Activated T-helper 2 cell treated with anti-CD3 and anti-CD28 coated beads, Interferon-gamma antibody, Interleukin-2, Interleukin-4, amounts not matched to agents 10 μg/mL and 5 μg/mL and 100 μg/mL, durations not matched to agents 14 hours and 24 hours and 36 hours (primary cell): ENCODE data around the gene TUBB. TPM values are rescaled to one million over a fixed set of nuclear protein-coding genes. Genes with fewer than 3 reads are reported as not detected.
"Not testable (repeated sequence)": the region's sequence is repeated elsewhere in the genome, so short reads cannot be mapped to it uniquely, and the experiment has no call there.

Experiments used
- DNase-seq: peaks from one replicate; pipeline ENCODE4 v3.0.0; 2021; ENCODE audit warnings: low spot score
- H3K27ac Mint-ChIP-seq: one replicate; pipeline ENCODE4 v1.8.0; 2021; ENCODE audit warnings: mixed read lengths
- H3K27me3 Mint-ChIP-seq: one replicate; pipeline ENCODE4 v1.8.0; 2021; ENCODE audit warnings: low read depth, mixed read lengths
- H3K36me3 Mint-ChIP-seq: one replicate; pipeline ENCODE4 v1.8.0; 2021; ENCODE audit warnings: low read depth, mixed read lengths
- H3K4me1 Mint-ChIP-seq: one replicate; pipeline ENCODE4 v1.8.0; 2021; ENCODE audit warnings: low read depth, mixed read lengths
- H3K4me3 Mint-ChIP-seq: one replicate; pipeline ENCODE4 v1.8.0; 2021; ENCODE audit warnings: low read depth, mild to moderate bottlenecking, moderate library complexity, mixed read lengths
- H3K9me3 Mint-ChIP-seq: one replicate; pipeline ENCODE4 v1.8.0; 2021; ENCODE audit warnings: mixed read lengths
- intact Hi-C: fragments of 100-400 bp; cut with micrococcal nuclease; formaldehyde crosslinking; loops from one replicate; pipeline ENCODE4 v1.15.1; 2023
- total RNA-seq: library from RNA; stranded (reverse); gene quantifications from 2 replicates; pipeline ENCODE4 v1.2.3, GENCODE V29; 2022

Gene TUBB
- total RNA-seq, 1 donor from 2014 or later, result 1,128 TPM

DNA sequence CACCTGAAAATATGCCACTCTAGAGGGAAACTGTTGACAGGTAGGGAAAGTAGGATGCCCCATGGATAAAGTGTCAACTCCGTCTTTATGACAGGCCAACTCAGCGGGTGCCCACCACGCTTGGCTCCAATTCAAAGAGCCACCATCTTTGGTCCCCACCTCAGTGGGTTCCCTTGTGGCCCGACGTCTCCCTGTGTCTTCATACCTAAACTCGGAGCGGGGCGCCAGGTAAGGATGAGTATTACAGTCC is 3.3 kb upstream of the TUBB start:
- H3K27me3 Mint-ChIP-seq, result no peaks in the 10 kb centered on the region
- H3K4me3 Mint-ChIP-seq, result peak overlapping the region; percentile 95
- intact Hi-C loops, result loop anchor here (1.0 to 5.0 kb wide), 5 partner anchors 30 to 145 kb away; partner anchors contain the start of genes ABCF1, C6orf136, MRPS18B and PPP1R10
- peak overlapping the region; percentile 98 for H3K27ac Mint-ChIP-seq
- DNase-seq, result no peak
- no peaks in the 10 kb centered on the region for H3K9me3 Mint-ChIP-seq
- peaks cover 48% of the 10 kb centered on the region for H3K4me1 Mint-ChIP-seq
- peaks cover 68% of the 10 kb centered on the region for H3K36me3 Mint-ChIP-seq

- peaks cover 68% of the 10 kb centered on the region for H3K36me3 Mint-ChIP-seq
- peak; percentile 100 for DNase-seq
- no peaks in the 10 kb centered on the region for H3K9me3 Mint-ChIP-seq
- no peaks in the 10 kb centered on the region for H3K27me3 Mint-ChIP-seq
- peaks cover 43% of the 10 kb centered on the region for H3K4me1 Mint-ChIP-seq
- H3K27ac Mint-ChIP-seq, result peak within 1 kb of the TSS; percentile 98
- intact Hi-C loops, result loop anchor here (1.0 to 5.0 kb wide), 5 partner anchors 30 to 145 kb away; partner anchors contain the start of genes ABCF1, C6orf136, MRPS18B and PPP1R10
- peak within 1 kb of the TSS; percentile 95 for H3K4me3 Mint-ChIP-seq
These were observed 2.9 kb upstream of the TUBB start, which contains the start of gene MDC1 for GRCh38 chr6:30717129-30717844. TSS of gene MDC1 (minus strand) at chr6:30717281. CDS start at chr6:30715175, 2,106 bp downstream.

- not testable (repeated sequence) for H3K27me3 Mint-ChIP-seq, DNase-seq, H3K9me3 Mint-ChIP-seq
- Mint-ChIP-seq H3K36me3 (peaks cover 68% of the 10 kb centered on the region), H3K4me3 (peak overlapping the region; percentile 95), H3K4me1 (peaks cover 42% of the 10 kb centered on the region), H3K27ac (peak overlapping the region; percentile 95)
- intact Hi-C loops, result loop anchor here (1.0 to 5.0 kb wide), 5 partner anchors 31 to 146 kb away; partner anchors contain the start of genes ABCF1, C6orf136, MRPS18B and PPP1R10
These were observed 2.1 kb upstream of the TUBB start for GRCh38 chr6:30717845-30718720.

DNA sequence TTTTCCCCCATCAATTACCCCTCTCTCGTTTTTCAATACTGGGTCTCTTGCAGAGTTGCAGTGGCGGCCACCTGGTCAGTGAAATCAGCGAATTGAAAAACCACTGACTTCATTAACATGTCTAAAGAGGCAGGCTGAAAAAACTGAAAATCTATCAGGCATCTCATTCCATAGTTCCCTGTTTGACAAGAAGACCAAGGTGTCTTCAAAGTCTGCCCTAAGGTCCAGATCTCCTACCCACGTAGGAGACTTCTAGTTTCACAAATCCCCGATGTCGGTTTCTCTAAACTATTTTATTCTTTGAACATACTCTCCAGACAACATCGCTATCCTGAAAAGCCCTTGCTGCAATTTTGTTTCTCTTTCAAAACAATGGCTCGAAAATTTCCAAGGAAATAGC is 796 bp upstream of the TUBB start:
- no peaks in the 10 kb centered on the region for H3K27me3 Mint-ChIP-seq
- intact Hi-C loops, result loop anchor here (5.0 kb wide), 1 partner anchor 147 kb away; the partner anchor contains the start of gene ABCF1
- peak overlapping the region; percentile 97 for H3K27ac Mint-ChIP-seq
- DNase-seq, result no peak
- no peaks in the 10 kb centered on the region for H3K9me3 Mint-ChIP-seq
- peaks cover 49% of the 10 kb centered on the region for H3K4me1 Mint-ChIP-seq
- H3K36me3 Mint-ChIP-seq, result peaks cover 69% of the 10 kb centered on the region
- H3K4me3 Mint-ChIP-seq, result peak overlapping the region; percentile 93

DNA sequence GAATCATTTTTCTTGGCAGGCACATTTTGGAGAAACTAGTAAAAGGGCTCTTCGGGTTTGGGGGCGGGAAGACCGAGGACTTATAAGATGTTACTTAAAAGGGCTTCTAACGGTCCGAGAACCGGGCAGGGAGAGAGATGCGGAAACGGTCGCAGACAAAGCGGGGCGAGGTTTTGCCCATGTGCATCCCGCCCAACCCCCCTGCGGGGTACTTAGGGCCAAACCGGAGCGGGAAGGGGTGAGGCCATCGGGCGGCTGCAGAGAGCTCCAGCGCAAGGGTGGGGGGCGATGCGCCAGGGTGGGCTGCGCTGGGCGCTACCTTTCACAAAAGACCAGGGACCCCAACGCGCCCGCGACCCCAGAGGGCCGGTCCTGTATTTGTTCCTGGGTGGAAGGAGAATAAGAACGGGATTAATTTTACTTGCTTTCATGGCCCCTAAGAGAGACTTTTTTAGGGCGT is 616 bp downstream of the TUBB start:
- Mint-ChIP-seq H3K9me3 (no peaks in the 10 kb centered on the region), H3K4me3 (peak overlapping the region; percentile 93), H3K27me3 (no peaks in the 10 kb centered on the region), H3K36me3 (peaks cover 69% of the 10 kb centered on the region), H3K4me1 (peaks cover 52% of the 10 kb centered on the region), H3K27ac (peak overlapping the region; percentile 97)
- peak; percentile 56 for DNase-seq
- intact Hi-C loops, result loop anchor here (1.0 to 5.0 kb wide), 5 partner anchors 17 to 233 kb away; partner anchors contain the start of genes HLA-E and PRR3

DNA sequence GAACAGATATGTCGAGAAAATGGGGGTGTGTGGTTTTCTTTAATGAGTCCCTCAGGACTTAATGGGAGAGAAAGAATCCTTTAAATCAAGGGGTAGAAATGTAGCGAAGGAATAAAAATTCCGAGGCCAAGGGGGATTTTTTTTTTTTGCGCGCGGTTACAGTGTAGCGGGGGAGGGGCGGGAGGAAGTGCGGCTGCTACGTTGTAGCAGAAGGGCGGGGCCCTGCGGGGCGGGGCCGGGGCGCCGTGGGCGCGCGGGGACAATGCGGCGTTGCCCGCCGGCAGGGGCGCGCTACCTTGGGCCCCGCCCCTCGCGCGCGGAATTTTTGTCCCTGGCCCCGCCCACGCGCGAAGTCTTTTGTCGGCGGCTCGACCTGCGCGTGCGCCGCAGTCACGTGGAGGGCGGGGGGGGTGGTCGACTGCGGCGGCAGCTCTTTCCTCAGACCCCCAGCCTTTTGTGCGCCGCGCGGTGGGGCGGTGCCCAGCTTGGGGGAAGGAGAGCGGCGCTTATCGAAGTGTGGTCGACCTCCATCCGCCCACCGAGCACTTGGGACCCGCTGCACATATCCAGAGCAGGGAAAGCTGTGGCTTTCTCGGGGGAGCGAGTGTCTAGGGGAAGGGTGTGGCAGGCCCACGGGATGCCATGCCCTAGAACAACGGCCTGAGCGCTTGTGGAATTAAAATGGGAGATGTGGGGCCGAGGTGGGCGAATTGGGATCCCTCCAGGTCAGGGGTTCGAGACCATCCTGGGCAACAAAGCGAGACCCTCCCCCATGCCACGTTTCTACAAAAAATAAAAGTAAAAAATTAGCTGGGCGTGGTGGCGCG is 1.3 kb downstream of the TUBB start:
- peaks cover 48% of the 10 kb centered on the region for H3K4me1 Mint-ChIP-seq
- no peaks in the 10 kb centered on the region for H3K27me3 Mint-ChIP-seq
- peaks cover 70% of the 10 kb centered on the region for H3K36me3 Mint-ChIP-seq
- DNase-seq, result peak; percentile 90
- H3K4me3 Mint-ChIP-seq, result peak overlapping the region; percentile 93
- intact Hi-C loops, result loop anchor here (1.0 to 5.0 kb wide), 5 partner anchors 16 to 234 kb away; partner anchors contain the start of gene HLA-E
- H3K27ac Mint-ChIP-seq, result peak overlapping the region; percentile 97
- H3K9me3 Mint-ChIP-seq, result no peaks in the 10 kb centered on the region

DNA sequence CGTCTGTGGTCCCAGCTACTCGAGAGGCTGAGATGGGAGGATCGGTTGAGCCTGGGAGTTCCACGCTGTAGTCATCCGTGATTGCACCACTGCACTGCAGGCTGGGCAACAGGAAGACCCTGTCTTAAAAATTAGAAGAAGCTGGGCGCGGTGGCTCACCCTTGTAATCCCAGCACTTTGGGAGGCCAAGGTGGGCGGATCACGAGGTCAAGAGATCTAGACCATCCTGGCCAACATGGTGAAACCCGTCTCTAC is 1.8 kb downstream of the TUBB start:
- Mint-ChIP-seq H3K4me1 (peaks cover 43% of the 10 kb centered on the region), H3K36me3 (peaks cover 71% of the 10 kb centered on the region), H3K27ac (peak overlapping the region; percentile 97), H3K4me3 (peak overlapping the region; percentile 93)
- not testable (repeated sequence) for H3K9me3 Mint-ChIP-seq, DNase-seq, H3K27me3 Mint-ChIP-seq
- intact Hi-C loops, result loop anchor here (1.0 to 5.0 kb wide), 3 partner anchors 43 to 235 kb away; partner anchors contain the start of gene HLA-E

- H3K9me3 Mint-ChIP-seq, result no peaks in the 10 kb centered on the region
- intact Hi-C loops, result loop anchor here (1.0 to 5.0 kb wide), 3 partner anchors 43 to 235 kb away; partner anchors contain the start of gene HLA-E
- DNase-seq, result peak; percentile 78
- no peaks in the 10 kb centered on the region for H3K27me3 Mint-ChIP-seq
- H3K4me1 Mint-ChIP-seq, result peaks cover 41% of the 10 kb centered on the region
- H3K36me3 Mint-ChIP-seq, result peaks cover 71% of the 10 kb centered on the region
- peak overlapping the region; percentile 97 for H3K27ac Mint-ChIP-seq
- peak overlapping the region; percentile 93 for H3K4me3 Mint-ChIP-seq
These were observed 2.3 kb downstream of the TUBB start for GRCh38 chr6:30722280-30723112.

- H3K9me3 Mint-ChIP-seq, H3K27me3 Mint-ChIP-seq, DNase-seq: not testable (repeated sequence)
- H3K27ac Mint-ChIP-seq, result peak overlapping the region; percentile 97
- H3K4me3 Mint-ChIP-seq, result peak overlapping the region; percentile 93
- peaks cover 38% of the 10 kb centered on the region for H3K4me1 Mint-ChIP-seq
- peaks cover 77% of the 10 kb centered on the region for H3K36me3 Mint-ChIP-seq
- intact Hi-C loops, result loop anchor here (5.0 kb wide), 2 partner anchors 154 to 236 kb away; partner anchors contain the start of gene HLA-E
These were observed 3.1 kb downstream of the TUBB start for GRCh38 chr6:30723159-30723842.

DNA sequence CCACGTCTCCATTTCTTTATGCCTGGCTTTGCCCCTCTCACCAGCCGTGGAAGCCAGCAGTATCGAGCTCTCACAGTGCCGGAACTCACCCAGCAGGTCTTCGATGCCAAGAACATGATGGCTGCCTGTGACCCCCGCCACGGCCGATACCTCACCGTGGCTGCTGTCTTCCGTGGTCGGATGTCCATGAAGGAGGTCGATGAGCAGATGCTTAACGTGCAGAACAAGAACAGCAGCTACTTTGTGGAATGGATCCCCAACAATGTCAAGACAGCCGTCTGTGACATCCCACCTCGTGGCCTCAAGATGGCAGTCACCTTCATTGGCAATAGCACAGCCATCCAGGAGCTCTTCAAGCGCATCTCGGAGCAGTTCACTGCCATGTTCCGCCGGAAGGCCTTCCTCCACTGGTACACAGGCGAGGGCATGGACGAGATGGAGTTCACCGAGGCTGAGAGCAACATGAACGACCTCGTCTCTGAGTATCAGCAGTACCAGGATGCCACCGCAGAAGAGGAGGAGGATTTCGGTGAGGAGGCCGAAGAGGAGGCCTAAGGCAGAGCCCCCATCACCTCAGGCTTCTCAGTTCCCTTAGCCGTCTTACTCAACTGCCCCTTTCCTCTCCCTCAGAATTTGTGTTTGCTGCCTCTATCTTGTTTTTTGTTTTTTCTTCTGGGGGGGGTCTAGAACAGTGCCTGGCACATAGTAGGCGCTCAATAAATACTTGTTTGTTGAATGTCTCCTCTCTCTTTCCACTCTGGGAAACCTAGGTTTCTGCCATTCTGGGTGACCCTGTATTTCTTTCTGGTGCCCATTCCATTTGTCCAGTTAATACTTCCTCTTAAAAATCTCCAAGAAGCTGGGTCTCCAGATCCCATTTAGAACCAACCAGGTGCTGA is 3.9 kb downstream of the TUBB start:
- H3K9me3 Mint-ChIP-seq, H3K27me3 Mint-ChIP-seq, DNase-seq: not testable (repeated sequence)
- Mint-ChIP-seq H3K4me1 (peaks cover 34% of the 10 kb centered on the region), H3K27ac (peak overlapping the region; percentile 76), H3K36me3 (peaks cover 82% of the 10 kb centered on the region), H3K4me3 (peak overlapping the region; percentile 93)
- intact Hi-C loops, result loop anchor here (5.0 kb wide), 2 partner anchors 153 to 237 kb away; partner anchors contain the start of gene HLA-E
